IMR-90 (cell line): ENCODE data around the gene IFRD1. TPM values are rescaled to one million over a fixed set of nuclear protein-coding genes. Genes with fewer than 3 reads are reported as not detected.

Experiments
- ATAC-seq: fragments of 200-7000 bp; cut with Tn5 transposase; 2 replicates; pipeline ENCODE4 v1.9.1; 2020; ENCODE audit warnings: low read depth, mild to moderate bottlenecking, moderate library complexity
- BruUV-seq: library from RNA; stranded (reverse); fragments of 400-500 nt; replicated peaks from 2 replicates; lab custom pipeline; 2021; lab: Mats Ljungman, UMichigan
- CTCF ChIA-PET: fragments of 300-600 bp; formaldehyde crosslinking; extraction: SDS; loops from one replicate; lab custom pipeline; 2021; ENCODE audit warnings: antibody characterized with exemption; lab: Yijun Ruan, JAX
- POLR2A ChIA-PET: fragments of 300-600 bp; sonication (Branson Sonifier 250); formaldehyde crosslinking; loops from one replicate; lab custom pipeline; 2022; ENCODE audit warnings: antibody characterized with exemption; ENCODE audit not compliant: unreplicated experiment; lab: Charles Lee
- DNase-seq: peaks from one replicate; pipeline ENCODE4 v3.0.0; 2013
- H2AFZ ChIP-seq: replicated peaks from 2 replicates; pipeline ENCODE3; 2013; ENCODE audit warnings: low read length, mild to moderate bottlenecking; ENCODE audit not compliant: poor library complexity
- H2AK5ac ChIP-seq: 2 replicates; pipeline ENCODE4 v1.6.1; 2013; ENCODE audit warnings: low read depth, low read length, inconsistent platforms
- H2AK9ac ChIP-seq: replicated peaks from 2 replicates; pipeline ENCODE3; 2013; ENCODE audit warnings: mild to moderate bottlenecking, low read depth, low read length, moderate library complexity; ENCODE audit not compliant: poor library complexity
- H2BK120ac ChIP-seq: 2 replicates; pipeline ENCODE4 v1.6.1; 2013; ENCODE audit warnings: low read depth, low read length, inconsistent platforms
- H2BK15ac ChIP-seq: 3 replicates; pipeline ENCODE4 v1.6.1; 2013; ENCODE audit warnings: low read depth, low read length, inconsistent platforms
- H2BK20ac ChIP-seq: 2 replicates; pipeline ENCODE4 v1.6.1; 2013; ENCODE audit warnings: low read depth, mild to moderate bottlenecking, inconsistent platforms, low read length, moderate library complexity
- H2BK5ac ChIP-seq: 2 replicates; pipeline ENCODE4 v1.6.1; 2013; ENCODE audit warnings: mild to moderate bottlenecking, low read depth, low read length, inconsistent platforms; ENCODE audit not compliant: poor library complexity, severe bottlenecking
- H3K14ac ChIP-seq: replicated peaks from 2 replicates; pipeline ENCODE4 v1.6.1; 2013; ENCODE audit warnings: low read depth, low read length, inconsistent platforms
- H3K18ac ChIP-seq: 2 replicates; pipeline ENCODE4 v1.6.1; 2013; ENCODE audit warnings: low read depth, low read length, control low read depth
- H3K23ac ChIP-seq: 2 replicates; pipeline ENCODE4 v1.6.1; 2013; ENCODE audit warnings: low read depth, low read length, inconsistent platforms
- H3K27ac ChIP-seq: 2 replicates; pipeline ENCODE4 v1.5.1; 2013; ENCODE audit warnings: mild to moderate bottlenecking, control low read depth, low read length; ENCODE audit not compliant: insufficient read depth
- H3K27me3 ChIP-seq: 2 replicates; pipeline ENCODE4 v1.6.1; 2013; ENCODE audit warnings: low read length; ENCODE audit not compliant: control insufficient read depth, insufficient read depth
- H3K36me3 ChIP-seq: 2 replicates; pipeline ENCODE4 v1.6.1; 2013; ENCODE audit warnings: low read length, mixed read lengths; ENCODE audit not compliant: control insufficient read depth, insufficient read depth
- H3K4ac ChIP-seq: 2 replicates; pipeline ENCODE4 v1.6.1; 2013; ENCODE audit warnings: low read depth, low read length, inconsistent platforms
- H3K4me1 ChIP-seq: 2 replicates; pipeline ENCODE4 v1.6.1; 2013; ENCODE audit warnings: low read length, mixed read lengths; ENCODE audit not compliant: control insufficient read depth, insufficient read depth
- H3K4me2 ChIP-seq: 2 replicates; pipeline ENCODE4 v1.6.1; 2013; ENCODE audit warnings: low read depth, mild to moderate bottlenecking, control low read depth, low read length, moderate library complexity
- H3K4me3 ChIP-seq: 2 replicates; pipeline ENCODE4 v1.5.1; 2013; ENCODE audit warnings: low read depth, mild to moderate bottlenecking, control low read depth, low read length, moderate library complexity; ENCODE audit not compliant: insufficient read depth
- H3K56ac ChIP-seq: 2 replicates; pipeline ENCODE4 v1.6.1; 2013; ENCODE audit warnings: low read length, inconsistent platforms; ENCODE audit not compliant: insufficient read depth; ENCODE audit errors: extremely low read depth
- H3K79me1 ChIP-seq, 2 experiments: 2 replicates each; pipeline ENCODE4 v1.6.1; 2013; ENCODE audit warnings: low read length in 2 of 2, inconsistent platforms in 1 of 2, low read depth in 1 of 2
- H3K9ac ChIP-seq: 2 replicates; pipeline ENCODE4 v1.6.1; 2013; ENCODE audit warnings: low read depth, low read length, control low read depth
- H3K9me1 ChIP-seq: 2 replicates; pipeline ENCODE4 v1.6.1; 2013; ENCODE audit warnings: low read length, inconsistent platforms; ENCODE audit not compliant: insufficient read depth
- H3K9me3 ChIP-seq: 2 replicates; pipeline ENCODE4 v1.6.1; 2013; ENCODE audit warnings: low read length; ENCODE audit not compliant: control insufficient read depth, insufficient read depth
- H4K20me1 ChIP-seq: 2 replicates; pipeline ENCODE4 v1.6.1; 2013; ENCODE audit warnings: low read length, inconsistent platforms; ENCODE audit not compliant: insufficient read depth
- H4K5ac ChIP-seq: 2 replicates; pipeline ENCODE4 v1.6.1; 2013; ENCODE audit warnings: mild to moderate bottlenecking, low read depth, low read length, control low read depth
- H4K8ac ChIP-seq, 2 experiments: 2 replicates each; pipeline ENCODE4 v1.6.1; 2013; ENCODE audit warnings: low read depth in 2 of 2, low read length in 2 of 2, control low read depth in 1 of 2, inconsistent platforms in 1 of 2
- H4K91ac ChIP-seq: 2 replicates; pipeline ENCODE4 v1.6.1; 2013; ENCODE audit warnings: low read depth, low read length, inconsistent platforms; ENCODE audit not compliant: insufficient read depth
- BHLHE40 ChIP-seq: fragments of 150-350 bp; IDR thresholded peaks from 2 replicates; pipeline ENCODE4 v1.6.1; 2016; ENCODE audit warnings: mild to moderate bottlenecking, low read depth, low read length
- CEBPB ChIP-seq: IDR thresholded peaks from 2 replicates; pipeline ENCODE4 v1.6.1; 2012; ENCODE audit warnings: low read depth, low read length, improper control_type of control experiment
- ELK1 ChIP-seq: fragments of 150-350 bp; IDR thresholded peaks from 2 replicates; pipeline ENCODE4 v1.6.1; 2016; ENCODE audit warnings: low read depth, mild to moderate bottlenecking, low read length, moderate library complexity, borderline replicate concordance
- FOS ChIP-seq: fragments of 150-350 bp; IDR thresholded peaks from 2 replicates; pipeline ENCODE4 v1.6.1; 2016; ENCODE audit warnings: low read depth, low read length
- MAFK ChIP-seq: IDR thresholded peaks from 2 replicates; pipeline ENCODE4 v1.6.1; 2012; ENCODE audit warnings: low read depth, low read length, improper control_type of control experiment
- MXI1 ChIP-seq: IDR thresholded peaks from 2 replicates; pipeline ENCODE4 v1.6.1; 2012; ENCODE audit warnings: low read depth, mild to moderate bottlenecking, low read length, moderate library complexity, borderline replicate concordance
- POLR2A ChIP-seq: IDR thresholded peaks from 2 replicates; pipeline ENCODE4 v1.6.1; 2012; ENCODE audit warnings: mild to moderate bottlenecking, low read depth, low read length
- RAD21 ChIP-seq: IDR thresholded peaks from 2 replicates; pipeline ENCODE4 v1.6.1; 2012; ENCODE audit warnings: low read length, improper control_type of control experiment
- RCOR1 ChIP-seq: IDR thresholded peaks from 2 replicates; pipeline ENCODE4 v1.6.1; 2012; ENCODE audit warnings: mild to moderate bottlenecking, low read length, improper control_type of control experiment; ENCODE audit not compliant: insufficient replicate concordance
- WGBS, 2 experiments: methylation state at CpG; one replicate each; pipeline versions ENCODE4 v1.1.5 to v1.1.7; 2013; ENCODE audit warnings: missing lambda C conversion rate in 2 of 2; ENCODE audit not compliant: insufficient read length in 1 of 2; ENCODE audit errors: extremely low coverage in 2 of 2; 5-methylcytosine and 5-hydroxymethylcytosine counted together
- dilution Hi-C: fragments of 300-500 bp; cut with HindIII; formaldehyde crosslinking; loops from one replicate; pipeline ENCODE4 v1.14.3; 2018; ENCODE audit warnings: low sequenced_read_pairs; ENCODE audit not compliant: unreplicated experiment
- in situ Hi-C: fragments of 300-500 bp; cut with MboI; formaldehyde crosslinking; loops from 3 replicates; pipeline ENCODE4 v1.14.3; 2019; ENCODE audit warnings: low sequenced_read_pairs, inconsistent platforms, mixed read lengths
- intact Hi-C: fragments of 100-400 bp; cut with micrococcal nuclease; formaldehyde crosslinking; loops from 2 replicates; pipeline ENCODE4 v1.10.0; 2022
- polyA plus RNA-seq, 3 experiments: library from polyadenylated mRNA; depleted of rRNA; stranded (reverse); fragments of >200 nt; gene quantifications; 2 replicates each; pipeline ENCODE4 v1.2.3, GENCODE V29; 2012; ENCODE audit warnings: low replicate concordance in 1 of 3
- total RNA-seq: library from RNA; depleted of rRNA; stranded (reverse); fragments of >200 nt; gene quantifications from 2 replicates; pipeline ENCODE4 v1.2.3, GENCODE V29; 2012

Gene IFRD1
- total and polyA plus RNA-seq, 2 of the 4 experiments (the other 2 are of a cell fraction): 18.3 to 25.3 TPM

GRCh38 chr7:112511451-112512202 lies 61.4 kb downstream of the IFRD1 start:
- Histone ChIP-seq H3K4me3 (no peak overlapping the region), H3K4me2 (no peak overlapping the region), H3K4ac (no peak overlapping the region), H3K36me3 (no peaks in the 10 kb centered on the region), H2BK5ac (no peak overlapping the region), H3K9me1 (peaks cover 14% of the 10 kb centered on the region), H3K56ac (no peak overlapping the region), H2AK9ac (no peak overlapping the region), H3K27ac (no peak overlapping the region), H3K9me3 (no peaks in the 10 kb centered on the region), H3K23ac (no peak overlapping the region), H2AK5ac (no peak overlapping the region), H3K14ac (no peak overlapping the region), H3K9ac (no peak overlapping the region), H2BK120ac (no peak overlapping the region), H4K8ac (no peak overlapping the region), H4K5ac (no peak overlapping the region), H4K91ac (no peak overlapping the region), H3K4me1 (peaks cover 8% of the 10 kb centered on the region), H3K27me3 (peaks cover 13% of the 10 kb centered on the region), H2AFZ (no peak overlapping the region), H2BK20ac (0 out of 2 replicates have a peak overlapping the region, but pooled peaks have one; percentile 67), H3K79me1 (no peaks in the 10 kb centered on the region), H4K20me1 (peaks cover 3% of the 10 kb centered on the region; the same call in 1 of the 2 replicates), H2BK15ac (no peak overlapping the region; the same call in 2 of the 3 replicates), H3K18ac (no peak overlapping the region)
- no CpG with 5 or more reads among the region's 6 CpGs for WGBS, 2 experiments
- no TSS peak for BruUV-seq
- TF ChIP-seq MAFK (no peak), CEBPB (no peak), MXI1 (no peak), POLR2A (no peak), RAD21 (no peak), ELK1 (no peak), FOS (no peak), RCOR1 (no peak), BHLHE40 (no peak)
- dilution Hi-C loops (no loop called here), in situ Hi-C loops (no loop called here), intact Hi-C loops (no loop called here)
- no peak for DNase-seq
- CTCF ChIA-PET: no interaction called here
- POLR2A ChIA-PET: no interaction called here
- no peak for ATAC-seq
